HG02973 (cell line): ENCODE results near the gene PALLD.

Experiments
- ATAC-seq: cut with Tn5 transposase; IDR thresholded peaks from one replicate; pipeline ENCODE4 v1.9.1; 2021; ENCODE audit warnings: moderate library complexity; ENCODE audit not compliant: unreplicated experiment

The PALLD gene

GRCh38 chr4:168811786-168812651, 315.2 kb downstream of the PALLD start:
- ATAC-seq, result no peak

- ATAC-seq, result no peak
Observed at GRCh38 chr4:168812806-168813205, 316.0 kb downstream of the PALLD start.

GRCh38 chr4:168813890-168814289, 317.0 kb downstream of the PALLD start:
- no peak for ATAC-seq

DNA sequence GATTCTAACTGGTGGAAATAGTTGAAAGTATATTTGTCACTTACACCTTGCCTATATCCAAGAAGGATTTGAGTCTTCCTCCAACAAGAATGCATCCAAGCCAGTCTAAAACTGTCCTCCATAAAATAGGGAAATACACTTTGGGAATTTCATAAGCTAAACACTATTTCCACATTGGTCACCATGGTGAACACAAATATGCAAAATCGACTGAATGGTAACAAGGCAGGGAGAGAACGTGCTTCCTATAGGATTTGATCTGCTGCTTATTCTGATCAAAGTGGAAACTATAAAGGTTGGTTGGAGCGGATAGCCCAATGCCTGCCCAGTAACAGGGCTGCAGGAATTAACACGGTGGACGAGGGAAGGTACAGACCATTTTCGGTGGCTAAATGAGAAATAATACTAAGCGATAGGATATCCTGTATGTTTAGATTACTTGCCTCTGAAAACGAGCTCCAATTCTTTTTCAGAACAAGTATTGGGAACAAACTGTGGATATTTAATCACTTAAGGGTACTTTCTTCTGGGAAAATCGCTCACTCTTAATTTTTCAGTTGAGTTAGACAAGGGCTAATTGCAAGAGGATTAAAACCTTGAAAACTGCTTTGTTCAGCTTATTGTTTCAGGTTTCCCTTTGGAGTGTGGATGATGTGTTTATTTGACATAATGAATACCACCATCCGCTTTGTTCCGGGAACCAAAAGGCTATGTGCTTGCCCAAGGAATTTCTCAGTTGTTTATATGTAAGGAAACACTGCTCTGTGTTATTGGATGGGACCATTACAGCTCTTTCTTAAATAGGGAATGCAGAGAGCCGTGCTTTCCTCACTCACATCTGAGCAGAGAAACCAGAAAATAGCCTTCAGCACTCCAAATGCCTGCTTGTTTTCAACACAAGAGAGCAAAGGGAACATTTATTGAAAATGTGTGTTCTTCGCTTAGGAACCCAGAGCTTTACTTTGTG, 318.8 kb downstream of the PALLD start:
- no peak for ATAC-seq

DNA sequence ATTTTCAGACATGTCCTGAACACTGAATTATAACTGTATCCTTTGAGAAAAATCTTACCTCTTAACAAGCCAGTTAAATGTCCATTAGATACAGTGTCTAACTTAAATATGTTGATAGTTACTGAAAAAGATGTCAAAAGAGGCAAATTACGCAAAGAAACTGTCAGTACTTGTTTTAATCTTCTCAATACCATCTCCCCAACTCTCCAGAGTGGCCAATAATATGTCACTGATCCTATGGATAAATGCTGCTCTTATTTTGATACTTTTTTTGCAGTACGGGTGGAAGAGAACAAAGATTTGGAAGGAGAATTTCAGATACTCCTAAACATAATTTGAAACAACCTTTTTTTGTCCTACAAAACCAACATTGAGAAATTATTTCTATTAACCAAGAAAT, 320.5 kb downstream of the PALLD start:
- no peak for ATAC-seq

GRCh38 chr4:168822481-168822880, 325.6 kb downstream of the PALLD start:
- ATAC-seq, result no peak

GRCh38 chr4:168825975-168826374, 329.1 kb downstream of the PALLD start:
- ATAC-seq, result no peak

DNA sequence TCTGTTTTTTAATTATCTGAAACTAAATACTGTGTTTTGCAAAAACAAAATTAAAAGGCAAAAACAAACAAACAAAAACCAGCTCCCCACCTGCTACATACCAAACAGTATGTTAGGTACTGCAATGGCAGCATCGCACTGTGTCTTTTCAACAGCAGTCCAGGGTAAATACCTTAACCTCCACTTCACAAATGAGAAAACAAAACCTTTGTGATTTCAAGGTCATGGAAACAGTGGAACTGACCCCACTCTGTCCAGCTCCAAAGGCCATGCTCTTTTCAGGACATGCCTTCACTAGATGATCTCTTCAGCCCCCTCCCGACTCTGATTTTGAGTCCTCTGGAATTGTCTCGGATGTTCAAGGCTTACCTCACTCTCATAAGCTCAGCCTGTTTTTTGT, 329.8 kb downstream of the PALLD start:
- no peak for ATAC-seq

DNA sequence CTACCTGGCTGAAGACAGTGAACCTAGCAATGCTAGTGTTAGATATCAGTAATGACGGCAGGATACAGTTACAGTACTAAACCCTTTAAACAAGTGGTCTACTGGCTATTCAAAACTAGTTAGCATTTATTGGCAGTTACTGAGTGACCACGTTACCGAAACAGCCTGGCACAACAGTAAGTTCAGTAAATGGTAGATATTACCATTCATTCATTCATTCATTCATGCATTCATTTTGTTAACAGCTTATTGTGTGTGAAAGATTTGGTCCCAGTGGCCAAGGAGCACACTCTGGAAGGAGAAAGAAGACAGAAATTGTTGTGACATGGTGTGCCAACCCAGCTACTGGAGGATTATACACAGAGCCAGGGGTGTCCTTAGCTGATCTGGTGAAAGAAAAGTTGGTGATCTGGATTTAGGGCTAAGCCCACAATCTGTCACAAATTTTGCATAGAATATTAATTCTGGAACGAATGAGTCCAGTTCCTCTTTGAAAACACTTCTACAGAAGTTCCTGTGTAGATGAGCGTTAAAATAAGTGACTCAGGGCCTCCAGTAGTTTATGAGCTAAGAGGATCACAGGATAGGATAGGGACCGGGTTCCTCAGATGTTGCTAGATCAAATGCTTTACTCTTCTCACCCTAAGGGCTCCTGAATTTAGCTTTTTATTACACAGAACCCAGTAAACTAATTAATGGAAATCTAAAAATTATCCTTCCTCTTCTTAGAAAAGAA, 334.1 kb downstream of the PALLD start:
- ATAC-seq, result no peak

- peak; percentile 14 for ATAC-seq
Observed at GRCh38 chr4:168831585-168831918, 334.7 kb downstream of the PALLD start.

DNA sequence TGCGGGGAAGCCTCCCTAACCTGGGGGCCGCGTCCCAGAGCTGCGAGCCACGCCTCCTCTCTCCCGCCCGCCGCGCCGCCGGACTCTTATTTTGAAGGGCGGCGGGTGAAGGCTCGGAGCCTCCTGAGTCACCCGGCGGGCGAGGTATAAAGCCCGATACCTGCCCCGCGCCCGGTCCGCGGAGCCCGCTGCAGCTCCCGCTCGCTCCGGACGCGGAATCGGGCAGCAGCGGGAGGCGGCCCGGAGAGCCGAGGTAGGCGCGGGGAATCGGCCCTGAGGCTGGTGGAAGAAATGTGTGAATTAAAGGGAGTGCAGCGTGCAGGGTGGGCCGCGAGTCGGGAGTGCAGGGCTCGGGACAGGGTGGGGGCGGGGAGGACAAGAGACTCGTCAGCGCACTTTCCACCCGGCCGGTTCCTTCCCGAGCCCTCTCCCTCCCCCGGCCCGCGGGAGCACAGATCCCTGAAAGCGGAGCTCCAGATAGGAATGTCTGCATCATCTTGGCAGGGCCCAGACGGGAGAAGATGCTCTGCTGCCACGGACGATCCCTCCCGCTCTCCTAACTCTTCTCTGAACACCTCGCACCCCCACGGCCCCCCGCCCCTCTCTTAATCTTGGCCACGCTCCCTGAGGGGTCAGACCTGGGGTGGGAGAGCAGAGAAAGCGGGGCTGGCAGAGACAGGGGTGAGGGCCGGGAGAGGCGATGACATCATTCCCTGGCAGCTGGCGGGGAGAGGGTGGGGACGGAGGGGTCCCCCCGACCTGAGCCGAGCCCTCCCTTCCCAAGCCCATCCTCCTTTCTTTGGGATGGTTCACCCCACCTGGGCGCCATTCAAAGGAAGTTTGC, 335.3 kb downstream of the PALLD start:
- ATAC-seq, result peak; percentile 66

DNA sequence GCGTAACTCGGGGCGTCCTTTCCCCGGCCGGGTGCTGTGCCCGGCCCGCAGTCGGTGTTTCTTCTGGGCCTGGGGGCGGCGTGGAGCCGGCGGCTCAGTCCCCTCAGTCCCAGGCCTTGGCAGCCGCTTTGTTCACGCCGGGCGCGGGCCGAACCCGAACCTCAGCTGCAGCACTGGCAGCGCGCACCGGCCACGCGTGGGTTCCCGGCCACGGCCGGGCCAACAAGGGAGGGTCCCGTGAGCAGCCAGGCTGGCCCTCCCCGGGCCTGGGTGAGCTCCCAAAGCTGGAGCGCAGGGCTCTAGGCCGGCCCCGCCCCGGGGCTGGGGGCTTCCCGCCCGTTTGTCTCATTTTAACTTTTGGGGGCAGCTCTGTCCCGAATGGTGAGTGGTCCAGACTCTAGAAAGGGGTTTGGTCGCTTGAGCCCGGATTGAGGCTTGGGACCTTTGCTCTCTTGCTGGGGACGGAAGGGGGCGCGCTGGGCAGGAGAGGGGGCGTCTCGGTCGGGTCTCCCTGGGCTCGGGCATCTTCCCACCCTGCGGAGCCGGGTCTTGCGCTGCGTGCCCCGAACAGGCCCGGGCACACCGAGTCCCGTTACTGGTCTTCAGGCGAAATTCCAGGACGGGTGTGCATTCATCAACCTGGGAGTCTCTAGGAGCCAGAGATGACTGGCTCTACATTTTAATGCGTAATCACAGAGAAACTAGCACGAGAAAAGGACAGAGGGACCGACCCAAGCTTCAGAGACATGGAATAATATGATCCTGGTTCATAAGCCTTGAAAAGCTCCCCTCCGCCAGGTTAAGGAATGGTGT, 336.1 kb downstream of the PALLD start:
- ATAC-seq, result no peak

GRCh38 chr4:168833881-168834280, 337.0 kb downstream of the PALLD start:
- no peak for ATAC-seq

- ATAC-seq, result no peak
Observed at GRCh38 chr4:168835880-168836454, 339.1 kb downstream of the PALLD start.

GRCh38 chr4:168836490-168836889, 339.6 kb downstream of the PALLD start:
- no peak for ATAC-seq

DNA sequence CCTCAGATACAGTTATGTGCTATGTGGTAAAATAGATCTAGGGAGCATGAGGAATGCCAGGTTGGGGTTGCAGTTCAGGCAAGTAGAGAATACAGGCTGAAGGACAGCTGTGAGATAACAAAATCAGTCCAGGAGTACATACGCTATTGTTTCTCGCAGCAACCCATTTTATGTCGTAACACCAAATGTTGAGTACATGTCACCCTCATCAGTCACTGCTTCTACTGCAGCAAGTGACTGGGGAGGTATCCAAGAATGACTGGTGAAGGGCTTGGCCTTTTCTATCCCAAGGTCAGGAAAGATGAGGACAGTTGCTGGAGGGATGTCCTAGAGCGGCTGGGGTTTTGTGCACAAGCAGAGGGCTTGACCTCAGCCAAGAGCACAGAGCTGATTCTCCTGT, 341.1 kb downstream of the PALLD start:
- ATAC-seq, result no peak

DNA sequence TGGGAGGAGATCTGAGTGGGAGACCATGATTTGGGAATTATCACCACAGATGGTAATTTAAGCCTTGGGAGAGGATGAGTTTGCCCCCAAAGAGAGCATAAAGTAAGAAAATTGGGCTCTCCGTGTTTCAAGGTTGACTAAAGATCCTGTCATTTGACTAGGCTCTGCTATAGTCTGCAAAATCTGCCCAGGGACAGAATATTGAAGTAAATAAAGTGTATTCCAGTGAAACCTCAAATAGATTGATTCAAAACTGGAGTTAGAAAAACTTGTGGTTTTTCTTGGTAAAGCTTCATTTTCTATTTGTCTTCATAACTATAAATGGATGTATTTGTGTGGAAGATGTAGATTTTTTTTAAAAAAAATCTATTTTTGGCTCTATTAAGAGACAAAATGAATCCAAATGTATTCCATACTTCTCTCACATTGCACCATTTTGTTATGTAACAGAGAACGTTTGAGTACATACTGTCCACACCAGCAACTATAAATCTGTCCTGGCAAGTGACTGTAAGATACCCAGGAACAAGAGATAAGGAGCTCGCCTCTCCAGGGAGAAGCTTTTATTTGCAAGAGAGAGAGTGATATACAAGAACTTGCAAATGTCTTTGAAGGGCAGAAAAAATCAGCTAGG, 343.0 kb downstream of the PALLD start:
- ATAC-seq, result no peak

- no peak for ATAC-seq
Observed at GRCh38 chr4:168840392-168840763, 343.5 kb downstream of the PALLD start.
